ENCODE measurements around the gene UTS2R. TPM values are rescaled to one million over a fixed set of nuclear protein-coding genes. Genes with fewer than 3 reads are reported as not detected.
A peak's percentile ranks its signal among the peaks of the same experiment; 100 is the strongest.

UTS2R gene
- total RNA-seq, 6 donors from 2014 or later: 0.39 TPM; not detected in 5

DNA sequence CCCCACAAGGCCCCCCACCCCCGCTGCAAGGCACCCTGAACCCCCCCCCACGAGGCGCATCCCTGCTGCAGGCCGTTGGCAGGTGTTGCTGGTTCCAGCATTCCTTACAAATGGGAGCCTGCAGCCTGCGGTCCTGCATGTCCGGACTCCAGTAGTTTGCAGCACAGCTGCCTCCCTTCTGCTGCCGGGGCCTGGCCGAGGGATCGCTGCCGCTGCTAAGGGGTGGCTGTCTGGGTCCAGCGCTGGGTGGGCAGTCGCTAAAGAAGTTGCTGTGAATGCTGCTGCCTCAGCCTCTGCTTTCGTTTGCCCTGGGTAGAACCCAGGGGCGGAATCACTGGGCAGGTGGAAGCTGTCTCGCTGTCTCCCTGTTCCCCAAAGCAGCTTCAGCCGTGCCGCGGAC is 11.8 kb downstream of the UTS2R start:
- no peak for TF ChIP-seq EP300 (IDR thresholded peaks at IDR 0.05)
- no peak for TF ChIP-seq POLR2AphosphoS5 (IDR thresholded peaks at IDR 0.05)
- no peak for TF ChIP-seq POLR2A (IDR thresholded peaks at IDR 0.05)
- TF ChIP-seq, protein P1, sequence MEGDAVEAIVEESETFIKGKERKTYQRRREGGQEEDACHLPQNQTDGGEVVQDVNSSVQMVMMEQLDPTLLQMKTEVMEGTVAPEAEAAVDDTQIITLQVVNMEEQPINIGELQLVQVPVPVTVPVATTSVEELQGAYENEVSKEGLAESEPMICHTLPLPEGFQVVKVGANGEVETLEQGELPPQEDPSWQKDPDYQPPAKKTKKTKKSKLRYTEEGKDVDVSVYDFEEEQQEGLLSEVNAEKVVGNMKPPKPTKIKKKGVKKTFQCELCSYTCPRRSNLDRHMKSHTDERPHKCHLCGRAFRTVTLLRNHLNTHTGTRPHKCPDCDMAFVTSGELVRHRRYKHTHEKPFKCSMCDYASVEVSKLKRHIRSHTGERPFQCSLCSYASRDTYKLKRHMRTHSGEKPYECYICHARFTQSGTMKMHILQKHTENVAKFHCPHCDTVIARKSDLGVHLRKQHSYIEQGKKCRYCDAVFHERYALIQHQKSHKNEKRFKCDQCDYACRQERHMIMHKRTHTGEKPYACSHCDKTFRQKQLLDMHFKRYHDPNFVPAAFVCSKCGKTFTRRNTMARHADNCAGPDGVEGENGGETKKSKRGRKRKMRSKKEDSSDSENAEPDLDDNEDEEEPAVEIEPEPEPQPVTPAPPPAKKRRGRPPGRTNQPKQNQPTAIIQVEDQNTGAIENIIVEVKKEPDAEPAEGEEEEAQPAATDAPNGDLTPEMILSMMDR (IDR thresholded peaks at IDR 0.05): no peak
- 50 to 78% methylated on average over 6 to 8 of the region's 18 CpGs for WGBS, 2 donors
- DNase-seq (peak in 1 of 2 donors; percentile 63), ATAC-seq (ENCODE audit: low FRiP score in 2 of 2) (no peak)
- Histone ChIP-seq H3K27ac (no peak overlapping the region), H3K36me3 (no peaks in the 10 kb centered on the region), H3K27me3 (peaks cover 0 to 22% (median 8%) of the 10 kb centered on the region in 4 donors), H3K4me1 (peaks cover 7 to 18% (median 9%) of the 10 kb centered on the region in 4 donors), H3K4me3 (no peak overlapping the region), H3K9me3 (no peaks in the 10 kb centered on the region)

DNA sequence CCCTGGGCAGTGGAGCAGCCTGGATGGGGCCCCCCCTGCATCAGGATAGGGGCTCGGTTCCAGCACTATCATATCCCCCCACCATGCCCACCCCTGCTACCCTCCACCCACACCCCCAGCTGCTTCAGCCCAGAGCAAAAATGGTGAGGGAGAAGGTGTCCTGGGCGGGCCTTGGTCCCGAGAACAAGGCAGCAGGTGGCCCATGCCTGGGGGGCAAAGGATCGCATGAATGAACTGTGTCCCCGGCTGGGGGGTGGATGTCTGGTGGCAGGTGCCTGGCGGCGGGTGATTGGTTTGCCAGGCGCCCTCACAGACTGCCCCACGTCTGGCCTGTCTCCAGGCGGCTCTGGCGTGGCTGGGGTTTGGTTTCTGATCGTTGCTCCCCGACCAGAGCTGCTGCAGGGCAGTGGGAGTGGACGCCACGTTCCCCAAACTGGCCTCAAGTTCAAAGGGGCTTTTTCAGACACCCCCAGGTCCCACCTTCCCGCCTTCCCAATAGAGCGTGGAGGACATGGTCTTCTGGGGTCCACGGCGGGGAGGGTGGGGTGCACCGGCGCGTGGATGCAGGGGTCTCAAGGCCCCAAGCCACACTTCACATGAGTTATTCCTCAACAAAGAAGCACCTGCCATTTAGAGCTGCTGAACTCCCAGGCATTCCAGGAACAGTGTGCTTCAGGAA is 12.6 kb downstream of the UTS2R start:
- Histone ChIP-seq H3K4me1 (peaks cover 7 to 18% (median 9%) of the 10 kb centered on the region in 4 donors), H3K9me3 (no peaks in the 10 kb centered on the region), H3K4me3 (no peak overlapping the region), H3K36me3 (no peaks in the 10 kb centered on the region), H3K27me3 (peaks cover 0 to 17% (median 8%) of the 10 kb centered on the region in 4 donors), H3K27ac (no peak overlapping the region)
- WGBS, 2 donors: 69 to 78% methylated on average over 3 to 22 of the region's 22 CpGs
- TF ChIP-seq EP300 (IDR thresholded peaks at IDR 0.05) (no peak), POLR2AphosphoS5 (IDR thresholded peaks at IDR 0.05) (no peak), POLR2A (IDR thresholded peaks at IDR 0.05) (no peak)
- TF ChIP-seq, protein P1 (IDR thresholded peaks at IDR 0.05): no peak
- ATAC-seq (ENCODE audit: low FRiP score in 2 of 2) (no peak), DNase-seq (peak in 1 of 2 donors; percentile 68)

DNA sequence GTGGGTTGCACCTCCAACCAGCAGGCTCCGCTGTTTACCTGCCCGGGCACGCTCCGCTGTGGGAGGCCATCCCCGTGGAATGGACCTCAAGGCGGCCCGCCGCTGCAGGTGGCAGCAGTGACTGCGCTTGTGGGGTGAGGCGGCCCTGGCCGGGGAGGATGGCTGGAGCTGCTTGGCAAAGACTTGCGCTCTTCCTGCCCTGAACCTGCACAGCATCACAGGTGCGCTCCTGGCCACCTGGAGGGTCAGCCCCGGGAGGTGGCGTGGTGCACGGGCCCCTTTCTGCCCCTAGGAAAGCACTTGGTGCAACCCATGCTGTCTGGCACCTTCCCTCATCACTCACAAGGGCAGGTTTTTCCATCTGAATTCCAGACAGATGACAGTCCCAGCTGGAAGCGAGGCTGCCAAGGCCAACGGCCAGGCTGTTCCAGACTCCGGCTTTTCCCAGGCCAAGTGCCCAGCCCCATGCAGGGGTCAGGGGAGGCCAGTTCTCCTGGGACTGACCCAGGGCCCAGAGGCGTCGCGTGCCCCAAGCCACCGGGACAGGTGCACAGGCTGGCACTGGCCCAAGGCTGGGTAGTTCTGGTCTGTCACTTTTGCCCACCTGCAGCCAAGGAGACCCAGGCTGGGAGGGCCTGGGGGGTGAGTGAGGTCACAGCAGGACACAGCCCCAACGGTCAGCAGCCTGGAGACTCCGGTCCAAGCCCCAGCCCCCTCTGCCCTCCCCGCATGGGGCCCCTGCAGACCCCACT is 13.3 kb downstream of the UTS2R start:
- H3K4me3 ChIP-seq: no peak overlapping the region
- H3K27ac ChIP-seq: no peak overlapping the region
- peaks cover 0 to 15% (median 7%) of the 10 kb centered on the region in 4 donors for H3K27me3 ChIP-seq

DNA sequence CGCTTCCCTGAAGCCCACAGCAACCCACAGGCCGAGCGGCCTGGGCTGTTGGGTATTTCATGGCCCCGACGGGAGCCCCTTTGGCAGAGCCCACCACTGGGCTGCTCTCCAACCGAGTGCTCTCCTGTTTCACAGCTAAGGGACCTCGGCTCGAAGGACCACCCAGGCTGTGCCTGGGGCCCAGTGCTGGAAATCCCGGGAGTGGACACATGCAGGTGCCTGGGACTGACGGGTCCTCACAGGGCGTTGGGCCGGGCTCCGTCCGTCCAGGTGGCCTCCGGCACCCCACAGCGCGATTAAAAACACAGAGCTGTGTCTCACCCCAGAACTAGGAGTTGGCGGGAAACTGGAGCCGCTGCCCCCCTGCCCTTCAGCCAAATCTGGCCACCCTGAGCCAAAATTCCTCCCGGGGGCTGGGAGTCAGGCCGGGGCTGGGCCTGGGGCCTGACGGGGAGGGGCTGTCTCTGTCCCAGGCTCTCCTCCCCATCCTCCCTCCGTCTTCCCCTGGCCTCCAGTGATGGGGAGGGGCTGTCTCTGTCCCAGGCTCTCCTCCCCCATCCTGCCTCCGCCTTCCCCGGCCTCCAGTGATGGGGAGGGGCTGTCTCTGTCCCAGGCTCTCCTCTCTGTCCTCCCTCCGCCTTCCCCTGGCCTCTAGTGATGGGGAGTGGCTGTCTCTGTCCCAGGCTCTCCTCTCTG is 14.1 kb downstream of the UTS2R start:
- no peak for TF ChIP-seq EP300 (IDR thresholded peaks at IDR 0.05)
- TF ChIP-seq, protein P1 (IDR thresholded peaks at IDR 0.05): no peak
- no peak for TF ChIP-seq POLR2A (IDR thresholded peaks at IDR 0.05)
- no peak for TF ChIP-seq POLR2AphosphoS5 (IDR thresholded peaks at IDR 0.05)
- H3K27ac ChIP-seq: no peak overlapping the region
- no peaks in the 10 kb centered on the region for H3K36me3 ChIP-seq
- H3K4me3 ChIP-seq: no peak overlapping the region
- peak in 1 of 2 donors; percentile 79 for DNase-seq
- H3K27me3 ChIP-seq: peaks cover 0 to 15% (median 7%) of the 10 kb centered on the region in 4 donors
- WGBS, 2 donors: 25 to 34% methylated on average over 4 to 22 of the region's 26 CpGs
- H3K4me1 ChIP-seq: peaks cover 7 to 18% (median 9%) of the 10 kb centered on the region in 4 donors
- H3K9me3 ChIP-seq: no peaks in the 10 kb centered on the region
- peak in 1 of 2 donors; percentile 56 for ATAC-seq (ENCODE audit: low FRiP score in 2 of 2)

More for the DNA sequence above, 13.3 kb downstream of the UTS2R start:
- WGBS, 2 donors: 56 to 82% methylated on average over 2 to 15 of the region's 26 CpGs
- no peaks in the 10 kb centered on the region for H3K9me3 ChIP-seq
- DNase-seq (peak in 1 of 2 donors; percentile 89), ATAC-seq (ENCODE audit: low FRiP score in 2 of 2) (peak; percentile 44 to 74)
- TF ChIP-seq, protein P1 (IDR thresholded peaks at IDR 0.05): peak in 3 of 6 experiments; percentile 22 to 38 (median 26)
- no peak for TF ChIP-seq EP300 (IDR thresholded peaks at IDR 0.05)
- no peak for TF ChIP-seq POLR2A (IDR thresholded peaks at IDR 0.05)
- H3K36me3 ChIP-seq: no peaks in the 10 kb centered on the region
- H3K4me1 ChIP-seq: peaks cover 7 to 18% (median 9%) of the 10 kb centered on the region in 4 donors

All from upper lobe of left lung (tissue), 6 donors.